Neural progenitor cell (in vitro differentiated cells): ENCODE results near the gene FYCO1. TPM values are rescaled to one million over a fixed set of nuclear protein-coding genes. Genes with fewer than 3 reads are reported as not detected.

Source experiments
- DNase-seq: peaks from one replicate; pipeline ENCODE4 v3.0.0-alpha.2; 2016; ENCODE audit warnings: low spot score
- H2AFZ ChIP-seq: fragments of 200-600 bp; sonication (generic); replicated peaks from 2 replicates; pipeline ENCODE4 v1.6.1; 2016; ENCODE audit warnings: antibody characterized with exemption
- H3F3A ChIP-seq: fragments of 200-600 bp; sonication (generic); 2 replicates; pipeline ENCODE4 v1.6.1; 2016; ENCODE audit warnings: antibody characterized with exemption, low read depth
- H3K27ac ChIP-seq: fragments of 200-600 bp; sonication (generic); 2 replicates; pipeline ENCODE4 v1.5.1; 2016; ENCODE audit warnings: mild to moderate bottlenecking
- H3K27me3 ChIP-seq: fragments of 200-600 bp; sonication (generic); 2 replicates; pipeline ENCODE4 v1.6.1; 2016; ENCODE audit warnings: mild to moderate bottlenecking, moderate library complexity
- H3K36me3 ChIP-seq: fragments of 200-600 bp; sonication (generic); 2 replicates; pipeline ENCODE4 v1.5.1; 2016
- H3K4me1 ChIP-seq: fragments of 200-600 bp; sonication (generic); 2 replicates; pipeline ENCODE4 v1.6.1; 2016; ENCODE audit warnings: mixed run types
- H3K4me2 ChIP-seq: fragments of 200-600 bp; sonication (generic); 2 replicates; pipeline ENCODE4 v1.6.1; 2016
- H3K4me3 ChIP-seq: fragments of 200-600 bp; sonication (generic); 2 replicates; pipeline ENCODE4 v1.5.1; 2016
- H3K79me2 ChIP-seq: fragments of 200-600 bp; sonication (generic); 2 replicates; pipeline ENCODE4 v1.6.1; 2016; ENCODE audit warnings: low read depth
- H3K9ac ChIP-seq: fragments of 200-600 bp; sonication (generic); 2 replicates; pipeline ENCODE4 v1.6.1; 2016
- H3K9me3 ChIP-seq: fragments of 200-600 bp; sonication (generic); 2 replicates; pipeline ENCODE4 v1.5.1; 2016; ENCODE audit warnings: low read depth
- H4K20me1 ChIP-seq: fragments of 200-600 bp; sonication (generic); 2 replicates; pipeline ENCODE4 v1.6.1; 2016; ENCODE audit warnings: low read depth
- H3K27ac Mint-ChIP-seq: 3 replicates; pipeline ENCODE4 v1.8.0; 2021; ENCODE audit warnings: mixed read lengths
- H3K27me3 Mint-ChIP-seq: 2 replicates; pipeline ENCODE4 v1.8.0; 2022; ENCODE audit warnings: low read depth, mild to moderate bottlenecking, inconsistent platforms, moderate library complexity, mixed read lengths; ENCODE audit not compliant: insufficient read depth
- H3K36me3 Mint-ChIP-seq: 3 replicates; pipeline ENCODE4 v1.8.0; 2021; ENCODE audit warnings: mixed read lengths
- H3K4me1 Mint-ChIP-seq: 3 replicates; pipeline ENCODE4 v1.8.0; 2021; ENCODE audit warnings: mixed read lengths
- H3K4me3 Mint-ChIP-seq: 3 replicates; pipeline ENCODE4 v1.8.0; 2021; ENCODE audit warnings: mild to moderate bottlenecking, moderate library complexity, mixed read lengths
- H3K9me3 Mint-ChIP-seq: 3 replicates; pipeline ENCODE4 v1.8.0; 2020; ENCODE audit warnings: mixed read lengths
- EZH2 ChIP-seq: fragments of 200-600 bp; sonication (generic); IDR thresholded peaks from 2 replicates; pipeline ENCODE4 v1.6.1; 2017; ENCODE audit warnings: antibody characterized with exemption, mild to moderate bottlenecking, moderate library complexity
- EZH2phosphoT487 ChIP-seq: fragments of 200-600 bp; sonication (generic); IDR thresholded peaks from 2 replicates; pipeline ENCODE4 v1.6.1; 2017; ENCODE audit warnings: antibody characterized with exemption
- total RNA-seq: library from RNA; depleted of rRNA; stranded (reverse); fragments of >200 nt; gene quantifications from 2 replicates; pipeline ENCODE4 v1.2.3, GENCODE V29; 2015; ENCODE audit warnings: low replicate concordance
- TF ChIP-seq, protein P1 (sequence below): fragments of 200-600 bp; sonication (generic); IDR thresholded peaks from 2 replicates; pipeline ENCODE4 v1.5.1; 2017; ENCODE audit warnings: antibody characterized with exemption, mild to moderate bottlenecking

Gene FYCO1
- total RNA-seq, 1 donor from 2014 or later, result 6.8 TPM

GRCh38 chr3:45873036-45873435, 122.6 kb downstream of the FYCO1 start:
- no peak overlapping the region for H3K27ac ChIP-seq
- Mint-ChIP-seq H3K27me3 (no peaks in the 10 kb centered on the region), H3K9me3 (no peaks in the 10 kb centered on the region), H3K36me3 (no peaks in the 10 kb centered on the region), H3K4me1 (no peaks in the 10 kb centered on the region), H3K4me3 (no peak overlapping the region), H3K27ac (no peak overlapping the region)
- no peak overlapping the region for H3K4me2 ChIP-seq
- no peaks in the 10 kb centered on the region for H3F3A ChIP-seq
- H3K79me2 ChIP-seq, result no peaks in the 10 kb centered on the region
- H3K9ac ChIP-seq, result no peak overlapping the region
- H3K4me3 ChIP-seq, result no peak overlapping the region
- H2AFZ ChIP-seq, result no peak overlapping the region
- no peaks in the 10 kb centered on the region for H3K9me3 ChIP-seq
- DNase-seq, result no peak
- H3K4me1 ChIP-seq, result no peaks in the 10 kb centered on the region
- H3K27me3 ChIP-seq, result no peaks in the 10 kb centered on the region
- no peaks in the 10 kb centered on the region for H4K20me1 ChIP-seq
- TF ChIP-seq, protein P1, sequence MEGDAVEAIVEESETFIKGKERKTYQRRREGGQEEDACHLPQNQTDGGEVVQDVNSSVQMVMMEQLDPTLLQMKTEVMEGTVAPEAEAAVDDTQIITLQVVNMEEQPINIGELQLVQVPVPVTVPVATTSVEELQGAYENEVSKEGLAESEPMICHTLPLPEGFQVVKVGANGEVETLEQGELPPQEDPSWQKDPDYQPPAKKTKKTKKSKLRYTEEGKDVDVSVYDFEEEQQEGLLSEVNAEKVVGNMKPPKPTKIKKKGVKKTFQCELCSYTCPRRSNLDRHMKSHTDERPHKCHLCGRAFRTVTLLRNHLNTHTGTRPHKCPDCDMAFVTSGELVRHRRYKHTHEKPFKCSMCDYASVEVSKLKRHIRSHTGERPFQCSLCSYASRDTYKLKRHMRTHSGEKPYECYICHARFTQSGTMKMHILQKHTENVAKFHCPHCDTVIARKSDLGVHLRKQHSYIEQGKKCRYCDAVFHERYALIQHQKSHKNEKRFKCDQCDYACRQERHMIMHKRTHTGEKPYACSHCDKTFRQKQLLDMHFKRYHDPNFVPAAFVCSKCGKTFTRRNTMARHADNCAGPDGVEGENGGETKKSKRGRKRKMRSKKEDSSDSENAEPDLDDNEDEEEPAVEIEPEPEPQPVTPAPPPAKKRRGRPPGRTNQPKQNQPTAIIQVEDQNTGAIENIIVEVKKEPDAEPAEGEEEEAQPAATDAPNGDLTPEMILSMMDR, result no peak
- TF ChIP-seq EZH2 (no peak), EZH2phosphoT487 (no peak)
- no peaks in the 10 kb centered on the region for H3K36me3 ChIP-seq

GRCh38 chr3:45872569-45872968, 123.1 kb downstream of the FYCO1 start:
- Histone ChIP-seq H3K36me3 (no peaks in the 10 kb centered on the region), H4K20me1 (no peaks in the 10 kb centered on the region), H3K4me2 (no peak overlapping the region), H3K79me2 (no peaks in the 10 kb centered on the region), H3K9me3 (no peaks in the 10 kb centered on the region), H3K27me3 (no peaks in the 10 kb centered on the region), H3K4me1 (no peaks in the 10 kb centered on the region), H3K4me3 (no peak overlapping the region), H3K9ac (no peak overlapping the region), H3F3A (no peaks in the 10 kb centered on the region), H3K27ac (no peak overlapping the region), H2AFZ (no peak overlapping the region)
- H3K4me1 Mint-ChIP-seq, result no peaks in the 10 kb centered on the region
- H3K9me3 Mint-ChIP-seq, result no peaks in the 10 kb centered on the region
- no peak overlapping the region for H3K4me3 Mint-ChIP-seq
- no peak for TF ChIP-seq EZH2
- TF ChIP-seq, protein P1, result no peak
- TF ChIP-seq EZH2phosphoT487, result no peak
- H3K27me3 Mint-ChIP-seq, result no peaks in the 10 kb centered on the region
- H3K27ac Mint-ChIP-seq, result no peak overlapping the region
- no peak for DNase-seq
- no peaks in the 10 kb centered on the region for H3K36me3 Mint-ChIP-seq

DNA sequence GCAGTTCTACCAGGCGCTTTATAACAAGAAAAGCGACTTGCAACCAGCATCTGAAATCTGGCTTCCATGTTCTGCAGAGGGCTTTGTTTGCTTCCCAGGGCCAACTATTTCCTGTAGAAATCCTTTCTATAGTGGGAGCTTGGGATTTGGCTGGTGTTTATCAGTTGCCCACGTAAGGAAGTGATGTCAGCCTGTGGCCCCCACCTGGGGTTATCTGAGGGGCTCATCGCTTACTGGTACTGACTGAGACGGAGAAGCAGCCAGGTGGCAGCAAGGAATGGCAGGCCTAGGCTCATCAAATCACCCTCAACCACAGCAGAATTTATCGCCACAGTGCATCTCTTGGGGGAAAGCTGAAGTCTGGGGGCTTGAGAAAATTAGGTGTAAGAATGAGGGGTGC, 123.8 kb downstream of the FYCO1 start:
- Histone ChIP-seq H3K27ac (no peak overlapping the region), H3K4me2 (no peak overlapping the region), H3K27me3 (no peaks in the 10 kb centered on the region), H3F3A (no peaks in the 10 kb centered on the region), H3K36me3 (no peaks in the 10 kb centered on the region), H2AFZ (peak overlapping the region; percentile 40), H3K9ac (no peak overlapping the region), H3K4me1 (no peaks in the 10 kb centered on the region), H3K4me3 (no peak overlapping the region), H3K9me3 (no peaks in the 10 kb centered on the region), H4K20me1 (no peaks in the 10 kb centered on the region), H3K79me2 (no peaks in the 10 kb centered on the region)
- Mint-ChIP-seq H3K9me3 (no peaks in the 10 kb centered on the region), H3K4me1 (no peaks in the 10 kb centered on the region), H3K4me3 (no peak overlapping the region), H3K36me3 (no peaks in the 10 kb centered on the region), H3K27ac (no peak overlapping the region), H3K27me3 (no peaks in the 10 kb centered on the region)
- DNase-seq, result no peak
- TF ChIP-seq, protein P1, result no peak
- TF ChIP-seq EZH2phosphoT487, result no peak
- no peak for TF ChIP-seq EZH2
